ENCODE results near the gene LDHA. TPM values are rescaled to one million over a fixed set of nuclear protein-coding genes. Genes with fewer than 3 reads are reported as not detected.

Gene LDHA
- total and polyA plus RNA-seq, 2 of the 8 experiments (the other 6 are each of a cell fraction or from before 2014, with no cell fraction given) = 443 to 486 TPM

DNA sequence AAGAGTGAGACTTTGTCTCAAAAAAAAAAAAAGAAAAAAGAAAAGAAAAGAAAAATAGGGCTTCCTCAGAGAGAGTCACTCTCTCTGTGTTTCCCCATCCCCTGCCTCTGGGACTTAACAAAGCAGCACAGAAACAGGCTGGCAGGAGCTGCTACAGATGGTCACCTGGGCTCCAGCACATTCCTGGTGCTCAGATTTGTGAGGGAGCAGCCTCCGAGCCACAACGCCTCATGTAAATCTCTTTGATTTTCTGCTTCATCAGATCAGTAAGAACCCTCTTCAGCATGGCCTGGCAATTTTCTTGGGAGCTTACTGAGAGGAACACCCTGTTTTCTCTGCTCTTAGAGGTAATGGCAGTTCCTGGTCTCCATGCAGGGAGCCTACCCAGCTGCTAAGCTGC, 15.2 kb upstream of the LDHA start (continued):
- no peak for TF ChIP-seq SRF (IDR thresholded peaks at IDR 0.05; ENCODE audit: low read depth, low read length)
